Activated T-cell treated with anti-CD3 and anti-CD28 coated beads for 1 hour (primary cell): ENCODE measurements around the gene TC2N.
A peak's percentile ranks its signal among the peaks of the same experiment; 100 is the strongest.
"Not testable (repeated sequence)": the region's sequence is repeated elsewhere in the genome, so short reads cannot be mapped to it uniquely, and the experiment has no call there.

Experiments used
- DNase-seq: peaks from one replicate; pipeline ENCODE4 v3.0.0-alpha.2; 2020; ENCODE audit warnings: low read depth

The TC2N gene

GRCh38 chr14:91889477-91890211, 22.3 kb upstream of the TC2N start:
- DNase-seq = no peak

- DNase-seq = no peak
Measured at GRCh38 chr14:91888641-91889476, 21.5 kb upstream of the TC2N start.

- DNase-seq = no peak
Measured at GRCh38 chr14:91886961-91887360, 19.6 kb upstream of the TC2N start.

- DNase-seq = no peak
Measured at GRCh38 chr14:91885839-91886238, 18.5 kb upstream of the TC2N start.

GRCh38 chr14:91885113-91885712, 17.9 kb upstream of the TC2N start:
- DNase-seq = no peak

GRCh38 chr14:91884664-91885063, 17.3 kb upstream of the TC2N start:
- DNase-seq = no peak

- DNase-seq = no peak
Measured at GRCh38 chr14:91883753-91884152, 16.4 kb upstream of the TC2N start.

- DNase-seq = no peak
Measured at GRCh38 chr14:91882776-91883175, 15.4 kb upstream of the TC2N start.

GRCh38 chr14:91882369-91882768, 15.0 kb upstream of the TC2N start:
- DNase-seq = no peak

GRCh38 chr14:91879196-91879595, 11.9 kb upstream of the TC2N start:
- no peak for DNase-seq

GRCh38 chr14:91878274-91878673, 10.9 kb upstream of the TC2N start:
- no peak for DNase-seq

GRCh38 chr14:91877376-91877915, 10.1 kb upstream of the TC2N start:
- no peak for DNase-seq

- DNase-seq = no peak
Measured at GRCh38 chr14:91876492-91876891, 9.2 kb upstream of the TC2N start.

- no peak for DNase-seq
Measured at GRCh38 chr14:91875525-91876286, 8.4 kb upstream of the TC2N start.

- peak; percentile 44 for DNase-seq
Measured at GRCh38 chr14:91873471-91874415, 6.4 kb upstream of the TC2N start.

- no peak for DNase-seq
Measured at GRCh38 chr14:91872517-91873470, 5.5 kb upstream of the TC2N start.

- no peak for DNase-seq
Measured at GRCh38 chr14:91872011-91872501, 4.7 kb upstream of the TC2N start.

- not testable (repeated sequence) for DNase-seq
Measured at GRCh38 chr14:91871401-91871800, 4.1 kb upstream of the TC2N start.

GRCh38 chr14:91870890-91871289, 3.6 kb upstream of the TC2N start:
- DNase-seq = no peak
